Adrenal gland (tissue), 5 donors: ENCODE data around the gene ETV6.

ENCODE experiments used
- POLR2A ChIP-seq, 2 donors: fragments of 450-650 bp; IDR thresholded peaks; one replicate each; pipeline ENCODE4 v1.6.1; 2017; ENCODE audit warnings: antibody characterized with exemption in 2 of 2, mild to moderate bottlenecking in 2 of 2, moderate library complexity in 1 of 2
- TF ChIP-seq, protein P1 (sequence below), 6 experiments: fragments of 450-650 bp in 4 of 6; fragments of 200-600 bp in 2 of 6; sonication (generic) in 1 of 6; IDR thresholded peaks; 1 replicate in 5 of 6; 2 replicates in 1 of 6; pipeline versions ENCODE4 v1.5.1 to v1.8.0; 2016 to 2021; ENCODE audit warnings: antibody characterized with exemption in 6 of 6, mild to moderate bottlenecking in 2 of 6, moderate library complexity in 1 of 6
- donor health status: DM: no; HTN: no; CAD: no.

DNA sequence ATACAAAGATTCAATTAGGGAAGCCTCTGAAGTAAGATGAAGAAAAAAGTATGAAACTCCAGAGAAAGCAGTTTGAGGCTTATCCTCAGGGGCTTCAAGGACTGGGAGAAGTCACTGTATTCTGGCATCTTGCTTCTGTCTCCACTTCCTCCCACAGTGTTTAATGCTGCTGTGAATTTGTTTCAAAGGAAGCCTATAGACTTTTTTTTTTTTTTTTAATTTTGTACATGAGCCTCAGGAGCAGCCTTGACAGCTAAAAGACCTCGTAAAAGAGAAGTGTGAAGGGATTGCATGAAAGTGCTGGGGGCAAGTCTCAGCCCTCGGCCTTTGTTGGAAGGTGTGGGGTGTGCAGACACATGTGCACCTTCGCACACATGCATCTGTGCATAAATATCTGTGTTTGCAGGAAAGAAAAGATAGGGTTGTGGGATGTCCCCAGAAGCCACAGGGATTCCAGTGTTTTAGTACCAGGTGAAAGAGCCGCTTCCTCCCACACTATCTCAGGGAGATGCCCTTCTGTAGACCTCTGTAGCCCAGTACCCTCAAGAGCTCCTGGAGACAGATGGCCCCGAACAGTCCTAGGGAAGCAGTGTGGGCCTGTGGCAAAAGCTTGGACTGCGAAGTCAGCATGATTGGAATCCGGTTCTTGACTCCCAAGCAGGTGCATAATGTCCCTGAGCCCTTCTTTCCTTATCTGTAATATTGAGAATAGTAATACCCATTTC is 227.8 kb downstream of the ETV6 start:
- TF ChIP-seq, protein P1, sequence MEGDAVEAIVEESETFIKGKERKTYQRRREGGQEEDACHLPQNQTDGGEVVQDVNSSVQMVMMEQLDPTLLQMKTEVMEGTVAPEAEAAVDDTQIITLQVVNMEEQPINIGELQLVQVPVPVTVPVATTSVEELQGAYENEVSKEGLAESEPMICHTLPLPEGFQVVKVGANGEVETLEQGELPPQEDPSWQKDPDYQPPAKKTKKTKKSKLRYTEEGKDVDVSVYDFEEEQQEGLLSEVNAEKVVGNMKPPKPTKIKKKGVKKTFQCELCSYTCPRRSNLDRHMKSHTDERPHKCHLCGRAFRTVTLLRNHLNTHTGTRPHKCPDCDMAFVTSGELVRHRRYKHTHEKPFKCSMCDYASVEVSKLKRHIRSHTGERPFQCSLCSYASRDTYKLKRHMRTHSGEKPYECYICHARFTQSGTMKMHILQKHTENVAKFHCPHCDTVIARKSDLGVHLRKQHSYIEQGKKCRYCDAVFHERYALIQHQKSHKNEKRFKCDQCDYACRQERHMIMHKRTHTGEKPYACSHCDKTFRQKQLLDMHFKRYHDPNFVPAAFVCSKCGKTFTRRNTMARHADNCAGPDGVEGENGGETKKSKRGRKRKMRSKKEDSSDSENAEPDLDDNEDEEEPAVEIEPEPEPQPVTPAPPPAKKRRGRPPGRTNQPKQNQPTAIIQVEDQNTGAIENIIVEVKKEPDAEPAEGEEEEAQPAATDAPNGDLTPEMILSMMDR (IDR thresholded peaks at IDR 0.05) = no peak
- TF ChIP-seq POLR2A (IDR thresholded peaks at IDR 0.05) = no peak
